ENCODE measurements around the gene PRDM16. TPM values are rescaled to one million over a fixed set of nuclear protein-coding genes. Genes with fewer than 3 reads are reported as not detected.

PRDM16 gene
- polyA plus RNA-seq, 3 donors, result not detected

DNA sequence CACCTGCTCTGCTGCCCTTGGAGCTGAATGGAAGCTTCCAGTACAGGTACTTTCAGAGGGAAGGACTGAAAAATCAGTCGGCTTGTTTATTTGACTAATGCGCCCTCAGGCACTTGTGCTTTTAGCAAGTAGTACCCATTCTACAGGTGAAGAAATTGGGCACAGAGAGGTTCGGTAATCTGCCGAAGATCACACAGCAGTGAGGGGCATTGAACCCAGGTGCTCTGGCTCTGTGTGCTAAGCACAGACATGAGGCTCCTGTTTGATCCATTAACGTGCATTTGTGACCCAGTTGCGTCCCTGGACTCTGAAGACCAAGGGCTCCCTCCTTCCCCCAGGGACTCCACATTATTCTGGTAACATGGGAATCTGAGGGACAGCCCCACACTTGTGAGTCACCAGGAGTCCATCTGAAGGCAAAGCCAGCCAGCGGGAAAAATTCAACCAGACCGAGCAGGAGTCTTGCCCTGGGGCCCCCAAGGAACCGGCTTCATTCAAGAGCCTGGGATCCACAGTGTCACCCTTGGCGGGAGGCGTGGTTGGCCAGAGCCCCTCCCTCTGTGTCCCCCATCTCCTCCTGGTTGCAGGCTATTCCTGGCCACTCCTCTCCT, 193.1 kb downstream of the PRDM16 start:
- no peak overlapping the region for H3K27ac ChIP-seq (ENCODE audit: low read depth in 1 of 2, low read length in 2 of 2)
- H3K4me3 ChIP-seq (replicated peaks in 1 of 3; ENCODE audit: low read depth in 2 of 3, low read length in 3 of 3), result no peak overlapping the region
- no peaks in the 10 kb centered on the region for H3K36me3 Mint-ChIP-seq
- no peaks in the 10 kb centered on the region for H3K4me1 ChIP-seq (ENCODE audit: control insufficient read depth in 1 of 2, insufficient read depth in 2 of 2, low read length in 2 of 2)
- intact Hi-C loops (cut with micrococcal nuclease), result no loop called here
- H3K9me3 Mint-ChIP-seq, result peaks cover 0 to 2% (median 0%) of the 10 kb centered on the region in 7 donors
- no peak for DNase-seq
- no peak overlapping the region for H3K27ac Mint-ChIP-seq
- H2AFZ ChIP-seq (ENCODE audit: insufficient read depth, low read depth, low read length, poor library complexity, severe bottlenecking), result no peak overlapping the region
- H3K4me2 ChIP-seq (replicated peaks; ENCODE audit: extremely low read depth, low read length, poor library complexity, severe bottlenecking), result no peak overlapping the region
- no peaks in the 10 kb centered on the region for H3K9me3 ChIP-seq (replicated peaks in 1 of 2; ENCODE audit: control insufficient read depth in 1 of 2, insufficient read depth in 1 of 2, low read length in 2 of 2)
- no peaks in the 10 kb centered on the region for H3K4me1 Mint-ChIP-seq
- TF ChIP-seq, protein P1, sequence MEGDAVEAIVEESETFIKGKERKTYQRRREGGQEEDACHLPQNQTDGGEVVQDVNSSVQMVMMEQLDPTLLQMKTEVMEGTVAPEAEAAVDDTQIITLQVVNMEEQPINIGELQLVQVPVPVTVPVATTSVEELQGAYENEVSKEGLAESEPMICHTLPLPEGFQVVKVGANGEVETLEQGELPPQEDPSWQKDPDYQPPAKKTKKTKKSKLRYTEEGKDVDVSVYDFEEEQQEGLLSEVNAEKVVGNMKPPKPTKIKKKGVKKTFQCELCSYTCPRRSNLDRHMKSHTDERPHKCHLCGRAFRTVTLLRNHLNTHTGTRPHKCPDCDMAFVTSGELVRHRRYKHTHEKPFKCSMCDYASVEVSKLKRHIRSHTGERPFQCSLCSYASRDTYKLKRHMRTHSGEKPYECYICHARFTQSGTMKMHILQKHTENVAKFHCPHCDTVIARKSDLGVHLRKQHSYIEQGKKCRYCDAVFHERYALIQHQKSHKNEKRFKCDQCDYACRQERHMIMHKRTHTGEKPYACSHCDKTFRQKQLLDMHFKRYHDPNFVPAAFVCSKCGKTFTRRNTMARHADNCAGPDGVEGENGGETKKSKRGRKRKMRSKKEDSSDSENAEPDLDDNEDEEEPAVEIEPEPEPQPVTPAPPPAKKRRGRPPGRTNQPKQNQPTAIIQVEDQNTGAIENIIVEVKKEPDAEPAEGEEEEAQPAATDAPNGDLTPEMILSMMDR (IDR thresholded peaks at IDR 0.05), result no peak
- no peaks in the 10 kb centered on the region for H3K79me2 ChIP-seq (ENCODE audit: insufficient read depth, low read length)
- no peaks in the 10 kb centered on the region for H3K27me3 ChIP-seq (ENCODE audit: control insufficient read depth in 2 of 2, insufficient read depth in 2 of 2, low read length in 2 of 2)
- H3K4me3 Mint-ChIP-seq, result no peak overlapping the region
- no peak overlapping the region for H3K9ac ChIP-seq (ENCODE audit: insufficient read depth, low read length, poor library complexity, severe bottlenecking)
- WGBS (ENCODE audit: insufficient coverage), result 97% methylated on average over 7 of the region's 11 CpGs
- no peaks in the 10 kb centered on the region for H4K20me1 ChIP-seq (ENCODE audit: insufficient read depth, low read length)
- peaks cover 0 to 6% (median 0%) of the 10 kb centered on the region in 3 donors for H3K27me3 Mint-ChIP-seq (ENCODE audit: low read depth in 3 of 3)
- H3K36me3 ChIP-seq (replicated peaks in 1 of 2; ENCODE audit: control insufficient read depth in 1 of 2, insufficient read depth in 2 of 2, low read length in 2 of 2), result no peaks in the 10 kb centered on the region

DNA sequence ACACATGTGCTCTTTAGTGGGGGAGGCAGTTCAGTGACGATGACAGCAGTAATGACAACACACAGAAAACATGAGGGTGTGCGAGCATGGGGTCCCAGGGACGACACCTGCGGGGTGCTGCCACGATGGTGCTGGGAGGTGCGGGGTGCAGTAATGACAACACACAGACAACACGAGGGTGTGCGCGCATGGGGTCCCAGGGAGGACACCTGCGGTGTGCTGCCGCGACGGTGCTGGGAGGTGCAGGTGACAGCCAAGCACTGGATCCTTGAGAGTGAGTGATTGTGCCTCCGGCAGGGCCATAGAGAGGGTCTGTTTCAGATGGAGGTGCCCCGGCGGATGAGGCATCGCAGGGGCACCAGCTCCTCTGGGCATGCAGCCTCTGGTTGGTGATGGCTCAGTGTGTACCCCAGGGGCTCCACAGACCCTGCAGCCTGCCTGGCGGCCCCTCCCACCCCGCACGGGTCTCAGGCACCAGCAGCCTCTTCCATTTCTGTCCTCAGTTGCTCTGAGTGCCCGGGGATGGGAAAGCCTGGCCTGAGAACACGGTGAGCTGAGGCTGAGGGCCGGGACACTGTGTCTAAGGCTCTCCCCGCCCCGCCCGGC, 193.8 kb downstream of the PRDM16 start:
- H3K27me3 Mint-ChIP-seq (ENCODE audit: low read depth in 3 of 3), result peaks cover 0 to 6% (median 0%) of the 10 kb centered on the region in 3 donors
- H3K9me3 Mint-ChIP-seq, result peaks cover 0 to 2% (median 0%) of the 10 kb centered on the region in 7 donors
- Histone ChIP-seq H3K27ac (ENCODE audit: low read depth in 1 of 2, low read length in 2 of 2) (no peak overlapping the region), H4K20me1 (ENCODE audit: insufficient read depth, low read length) (no peaks in the 10 kb centered on the region), H3K36me3 (replicated peaks in 1 of 2; ENCODE audit: control insufficient read depth in 1 of 2, insufficient read depth in 2 of 2, low read length in 2 of 2) (no peaks in the 10 kb centered on the region), H3K27me3 (ENCODE audit: control insufficient read depth in 2 of 2, insufficient read depth in 2 of 2, low read length in 2 of 2) (no peaks in the 10 kb centered on the region), H2AFZ (ENCODE audit: insufficient read depth, low read depth, low read length, poor library complexity, severe bottlenecking) (no peak overlapping the region), H3K4me1 (ENCODE audit: control insufficient read depth in 1 of 2, insufficient read depth in 2 of 2, low read length in 2 of 2) (no peaks in the 10 kb centered on the region), H3K4me3 (replicated peaks in 1 of 3; ENCODE audit: low read depth in 2 of 3, low read length in 3 of 3) (no peak overlapping the region), H3K9ac (ENCODE audit: insufficient read depth, low read length, poor library complexity, severe bottlenecking) (no peak overlapping the region), H3K4me2 (replicated peaks; ENCODE audit: extremely low read depth, low read length, poor library complexity, severe bottlenecking) (no peak overlapping the region), H3K9me3 (replicated peaks in 1 of 2; ENCODE audit: control insufficient read depth in 1 of 2, insufficient read depth in 1 of 2, low read length in 2 of 2) (no peaks in the 10 kb centered on the region), H3K79me2 (ENCODE audit: insufficient read depth, low read length) (no peaks in the 10 kb centered on the region)
- 87% methylated on average over 24 of the region's 26 CpGs for WGBS (ENCODE audit: insufficient coverage)
- no peak overlapping the region for H3K4me3 Mint-ChIP-seq
- no peaks in the 10 kb centered on the region for H3K36me3 Mint-ChIP-seq
- intact Hi-C loops (cut with micrococcal nuclease), result no loop called here
- TF ChIP-seq, protein P1 (IDR thresholded peaks at IDR 0.05), result no peak
- DNase-seq, result no peak
- no peak overlapping the region for H3K27ac Mint-ChIP-seq
- H3K4me1 Mint-ChIP-seq, result no peaks in the 10 kb centered on the region

Data from CD14-positive monocyte (primary cell).